Left renal pelvis (tissue), 4 donors: ENCODE results near the gene CCDC87. TPM values are rescaled to one million over a fixed set of nuclear protein-coding genes. Genes with fewer than 3 reads are reported as not detected.
"Not testable (repeated sequence)": the region's sequence is repeated elsewhere in the genome, so short reads cannot be mapped to it uniquely, and the experiment has no call there.

Experiments
- DNase-seq, 4 donors: peaks; one replicate each; pipeline ENCODE4 v3.0.0-alpha.2; 2013; ENCODE audit warnings: low read depth in 4 of 4, low spot score in 3 of 4
- polyA plus RNA-seq, 4 donors: library from polyadenylated mRNA; unstranded; fragments of 120-200 nt; gene quantifications; one replicate each; pipeline ENCODE4 v1.2.1, GENCODE V29; 2013; ENCODE audit not compliant: insufficient read length in 4 of 4

The CCDC87 gene
- polyA plus RNA-seq, 4 donors = 0.23 to 0.50 (median 0.28) TPM

DNA sequence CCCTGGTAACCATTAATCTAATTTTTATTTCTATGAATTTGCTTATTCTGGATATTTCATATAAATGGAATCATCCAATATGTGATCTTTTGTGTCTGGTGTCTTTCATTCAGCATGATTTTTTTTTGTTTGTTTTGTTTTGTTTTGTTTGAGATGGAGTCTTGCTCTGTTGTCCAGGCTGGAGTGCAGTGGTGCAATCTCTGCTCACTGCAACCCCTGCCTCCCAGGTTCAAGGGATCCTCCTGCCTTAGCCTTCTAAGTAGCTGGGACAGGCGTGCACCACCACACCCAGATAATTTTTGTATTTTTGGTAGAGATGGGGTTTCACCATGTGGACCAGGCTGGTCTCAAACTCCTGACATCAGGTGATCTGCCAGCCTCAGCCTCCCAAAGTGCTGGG is 7.4 kb downstream of the CCDC87 start:
- not testable (repeated sequence) for DNase-seq

- not testable (repeated sequence) for DNase-seq
Observed at GRCh38 chr11:66582565-66583147, 10.2 kb downstream of the CCDC87 start.

GRCh38 chr11:66581261-66581660 is 11.6 kb downstream of the CCDC87 start:
- DNase-seq = no peak

DNA sequence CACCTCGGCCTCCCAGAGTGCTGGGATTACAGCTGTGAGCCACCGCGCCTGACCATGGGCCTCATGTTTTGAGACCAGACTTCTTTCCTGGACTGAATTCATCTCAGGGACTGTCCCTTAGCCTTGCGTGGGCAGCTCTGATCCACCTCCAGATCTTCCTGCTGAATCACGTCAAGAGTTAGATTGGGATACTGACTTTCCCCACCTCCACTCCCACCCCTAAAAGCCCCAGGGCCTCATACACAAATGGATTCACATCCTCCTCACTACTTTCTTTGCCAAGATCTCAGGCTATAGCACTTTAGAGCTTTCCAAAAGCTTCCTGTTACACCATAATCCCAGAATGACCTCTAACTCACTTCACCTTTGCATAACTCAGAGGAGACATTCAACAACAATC is 12.1 kb downstream of the CCDC87 start:
- DNase-seq = no peak

DNA sequence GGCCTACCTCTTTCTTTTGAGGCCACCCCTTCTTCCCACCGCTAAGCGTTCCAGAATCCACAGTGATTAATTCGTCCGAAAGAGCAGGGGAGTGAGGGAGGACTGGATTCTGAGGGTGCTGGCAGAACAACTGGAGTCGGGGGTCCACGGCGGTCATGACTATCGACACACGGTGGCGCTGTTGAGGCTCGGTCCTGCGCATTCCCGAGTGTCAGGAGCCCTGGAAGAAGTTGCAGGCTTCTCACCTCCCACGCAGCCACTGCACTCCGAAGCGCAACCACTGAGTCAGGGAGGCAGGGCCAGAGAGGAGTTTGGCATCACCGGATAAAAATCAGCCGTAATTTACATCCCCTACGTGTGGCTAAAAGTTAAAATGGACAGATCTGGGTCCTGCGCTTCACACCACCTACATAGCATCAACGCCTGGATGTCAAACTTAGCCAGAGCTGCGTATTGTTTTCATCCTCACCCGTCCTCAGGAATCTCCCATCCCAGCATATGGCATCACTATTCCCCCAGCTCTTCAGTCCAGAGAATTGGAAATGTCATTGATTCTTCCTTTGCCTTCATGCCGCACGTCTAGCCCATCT is 13.8 kb downstream of the CCDC87 start:
- peak; percentile 38 to 56 (median 43) for DNase-seq

- DNase-seq = no peak
Observed at GRCh38 chr11:66570850-66571180, 22.0 kb downstream of the CCDC87 start.

- DNase-seq = no peak
Observed at GRCh38 chr11:66570079-66570849, 22.6 kb downstream of the CCDC87 start.

DNA sequence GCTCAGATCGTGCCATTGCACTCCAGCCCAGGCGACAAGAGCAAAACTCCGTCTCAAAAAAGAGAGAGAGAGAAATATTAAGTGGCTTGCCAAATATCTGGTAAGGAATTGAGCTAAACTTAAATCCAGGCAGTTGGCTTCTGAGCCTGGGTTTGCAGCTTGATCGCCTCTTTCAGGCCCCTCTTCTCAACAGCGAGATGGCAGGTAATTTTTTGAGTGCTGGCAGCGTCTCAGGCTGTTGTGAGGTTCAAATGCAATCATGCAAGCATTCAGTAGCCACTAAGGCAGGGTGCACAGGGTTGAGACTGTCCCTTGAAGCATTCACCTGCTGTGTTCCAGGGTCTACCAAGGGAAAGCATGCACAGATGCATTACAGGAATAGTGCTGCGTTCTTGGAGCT is 23.8 kb downstream of the CCDC87 start:
- DNase-seq = no peak

DNA sequence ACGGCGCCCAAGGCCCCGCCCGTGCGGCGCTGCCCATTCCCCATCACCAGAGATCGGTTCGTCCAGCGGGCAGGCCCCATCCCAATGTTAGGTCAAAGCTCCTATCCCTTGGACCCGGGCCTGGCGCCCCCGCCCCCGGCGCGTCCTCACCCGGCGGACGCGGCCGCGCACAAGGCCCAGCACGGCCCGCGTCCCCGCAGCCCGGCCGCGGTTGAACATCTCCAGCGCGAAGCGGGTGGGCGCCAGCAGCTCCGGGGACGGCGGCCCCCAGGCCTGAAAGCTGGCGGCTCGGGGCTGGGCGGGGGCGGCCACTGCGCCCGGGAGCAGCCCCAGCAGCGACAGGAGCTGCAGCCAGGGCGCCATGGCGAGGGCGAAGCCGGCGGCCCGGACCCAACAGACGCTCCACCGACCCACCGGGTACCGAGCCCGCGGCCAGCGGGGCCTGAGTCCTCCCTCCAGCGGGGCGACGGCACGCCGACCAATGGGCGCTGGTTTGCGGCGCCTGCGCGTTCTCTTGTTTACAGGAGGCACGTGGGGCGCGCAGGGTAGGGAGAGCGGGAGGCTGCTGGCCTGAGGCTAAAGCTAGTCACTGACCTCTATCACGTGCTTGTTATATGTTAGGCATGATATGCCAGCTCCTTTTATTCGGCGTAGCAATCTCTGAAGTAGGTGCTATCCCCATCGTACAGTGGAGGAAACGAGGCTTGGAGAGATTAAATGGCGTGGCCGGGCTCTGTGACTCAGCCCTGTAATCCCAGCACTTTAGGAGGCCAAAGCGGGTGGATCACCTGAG is 24.5 kb downstream of the CCDC87 start, which contains the start of gene CTSF:
Gene CTSF, minus strand, starts transcription at position 483 of the 793 bp plus-strand sequence. Its CDS starts 120 bp downstream, at position 363.
- DNase-seq = peak in 3 of 4 donors; percentile 42 to 60 (median 60)

DNA sequence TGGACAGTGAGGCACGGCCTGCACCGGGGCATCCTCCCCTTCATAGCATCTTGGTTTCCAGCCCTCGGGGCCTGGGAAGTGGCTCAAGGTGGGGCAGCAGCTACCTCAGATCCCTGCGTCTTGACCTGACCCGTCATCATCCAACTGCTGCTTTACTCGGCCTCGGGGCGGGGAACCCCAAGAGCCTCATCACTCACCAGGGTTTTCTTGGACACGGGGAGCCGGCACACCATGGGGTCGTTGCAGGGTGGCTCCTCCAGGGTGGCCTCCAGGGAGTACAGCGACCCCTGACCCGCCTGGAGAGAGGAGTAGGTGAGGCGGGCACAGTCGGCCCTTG is 25.1 kb downstream of the CCDC87 start:
- DNase-seq = no peak

- no peak for DNase-seq
Observed at GRCh38 chr11:66566221-66566620, 26.6 kb downstream of the CCDC87 start.

DNA sequence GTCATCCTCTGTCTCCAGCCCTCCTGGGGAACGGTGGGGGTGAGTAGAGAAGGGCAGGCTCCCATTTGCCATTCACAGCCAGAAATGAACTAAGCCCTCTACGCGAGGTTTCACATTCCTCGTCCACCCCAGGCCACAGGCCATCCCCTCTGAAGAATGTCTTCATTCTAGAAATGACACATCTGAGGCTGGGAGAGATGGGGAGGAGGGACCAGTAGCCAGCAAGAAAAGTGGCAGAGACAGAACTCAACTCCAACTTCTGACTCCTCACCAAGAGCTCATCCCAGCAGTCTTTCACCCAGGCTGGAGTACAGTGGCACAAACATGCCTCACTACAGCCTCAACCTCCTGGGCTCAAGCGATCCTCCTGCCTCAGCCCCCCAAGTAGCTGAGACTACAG is 27.9 kb downstream of the CCDC87 start:
- no peak for DNase-seq

DNA sequence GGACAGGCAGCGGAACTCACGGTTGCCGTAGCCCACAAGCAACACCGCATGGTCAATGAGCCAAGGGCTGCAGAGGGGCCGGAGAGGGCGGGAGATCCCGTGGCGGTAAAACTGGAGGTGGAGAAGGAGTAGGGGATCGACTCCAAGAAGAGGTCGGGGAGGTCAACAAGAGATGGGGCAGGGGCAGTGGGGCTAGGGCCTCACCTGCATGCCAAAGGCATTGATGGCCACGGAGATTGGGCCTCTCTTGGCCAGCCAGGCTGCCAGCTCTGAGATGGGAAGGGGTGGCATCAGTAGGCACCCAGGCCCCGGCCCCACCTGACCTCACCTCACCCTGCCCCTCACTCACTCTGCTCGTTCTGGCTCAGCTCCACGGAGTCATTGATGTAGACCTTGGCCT is 28.3 kb downstream of the CCDC87 start:
- no peak for DNase-seq

DNA sequence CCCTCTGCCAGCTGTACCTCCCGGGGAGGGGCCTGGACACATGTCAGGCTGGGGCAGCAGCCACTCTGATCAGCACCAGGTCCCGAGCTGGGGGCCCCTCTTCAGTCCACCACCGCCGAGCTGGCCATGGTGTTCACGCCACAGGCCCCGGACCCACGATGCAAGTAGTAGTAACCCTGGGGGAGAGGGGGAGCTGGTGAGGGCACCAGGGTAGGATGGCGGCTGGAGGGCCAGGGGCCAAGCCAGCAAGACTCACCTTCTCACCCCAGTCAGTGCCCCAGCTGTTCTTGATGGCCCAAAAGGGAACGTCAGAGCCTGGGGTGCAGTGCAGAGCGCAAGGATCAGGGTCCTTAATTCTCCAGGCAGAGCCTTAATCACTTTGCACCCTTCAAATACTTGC is 29.0 kb downstream of the CCDC87 start:
- no peak for DNase-seq

- no peak for DNase-seq
Observed at GRCh38 chr11:66562907-66563583, 29.8 kb downstream of the CCDC87 start.

- DNase-seq = no peak
Observed at GRCh38 chr11:66562275-66562674, 30.6 kb downstream of the CCDC87 start.

DNA sequence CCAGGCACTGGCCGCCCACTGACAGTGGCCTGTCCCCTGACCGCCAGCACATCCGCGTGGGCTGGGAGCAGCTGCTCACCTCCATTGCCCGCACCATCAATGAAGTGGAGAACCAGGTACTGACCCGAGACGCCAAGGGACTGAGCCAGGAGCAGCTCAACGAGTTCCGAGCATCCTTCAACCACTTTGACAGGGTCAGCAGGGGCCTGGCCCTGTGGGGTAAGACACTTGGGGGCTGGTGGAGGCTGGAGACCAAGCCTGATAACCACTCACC is 31.0 kb downstream of the CCDC87 start:
- no peak for DNase-seq

- no peak for DNase-seq
Observed at GRCh38 chr11:66561178-66561974, 31.5 kb downstream of the CCDC87 start.

- DNase-seq = no peak
Observed at GRCh38 chr11:66559866-66560676, 32.8 kb downstream of the CCDC87 start.
